ENCODE measurements around the gene MPPED2. TPM values are rescaled to one million over a fixed set of nuclear protein-coding genes. Genes with fewer than 3 reads are reported as not detected.

Gene MPPED2
- total RNA-seq, 1 experiment from 2014 or later: not detected

GRCh38 chr11:30454111-30454510 is 132.0 kb downstream of the MPPED2 start:
- H3K9me2 ChIP-seq (ENCODE audit: insufficient read depth): no peaks in the 10 kb centered on the region
- POLR2A ChIA-PET: no interaction called here
- H3K9me3 ChIP-seq (ENCODE audit: control insufficient read depth in 1 of 2, insufficient read depth in 1 of 2, low read depth in 1 of 2, low read length in 2 of 2): no peaks in the 10 kb centered on the region
- intact Hi-C loops (cut with micrococcal nuclease): no loop called here
- no peaks in the 10 kb centered on the region for H3K4me1 ChIP-seq (ENCODE audit: control insufficient read depth in 1 of 2, insufficient read depth in 2 of 2, low read length in 2 of 2)
- no peaks in the 10 kb centered on the region for H3K36me3 ChIP-seq (ENCODE audit: control insufficient read depth in 1 of 2, insufficient read depth in 2 of 2, low read length in 2 of 2)
- H4K20me1 ChIP-seq (ENCODE audit: insufficient read depth): no peaks in the 10 kb centered on the region
- DNase-seq (ENCODE audit: low read depth, low spot score) (no peak), ATAC-seq (no peak)
- CTCF ChIA-PET: no interaction called here
- BruUV-seq (replicated peaks): no TSS peak
- no peak overlapping the region for H3K4me3 ChIP-seq (replicated peaks in 1 of 2; ENCODE audit: low read depth in 1 of 2, low read length in 2 of 2)
- TF ChIP-seq ZFX (IDR thresholded peaks at IDR 0.05) (no peak), JUND (IDR thresholded peaks at IDR 0.05) (no peak), CBX3 (IDR thresholded peaks at IDR 0.05; ENCODE audit: low read depth) (no peak), FOSL1 (IDR thresholded peaks at IDR 0.05; ENCODE audit: low read depth) (no peak), ZNF274 (IDR thresholded peaks at IDR 0.05; ENCODE audit: low read depth, low read length) (no peak), EGR1 (IDR thresholded peaks at IDR 0.05; ENCODE audit: low read depth) (no peak), EZH2 (IDR thresholded peaks at IDR 0.05) (no peak), POLR2AphosphoS5 (IDR thresholded peaks at IDR 0.05; ENCODE audit: low read depth, low read length) (no peak), ELF1 (IDR thresholded peaks at IDR 0.05; ENCODE audit: borderline replicate concordance, low read depth) (no peak), RAD21 (IDR thresholded peaks at IDR 0.05; ENCODE audit: low read depth) (no peak), CEBPB (IDR thresholded peaks at IDR 0.05; ENCODE audit: low read depth) (no peak), SIN3A (IDR thresholded peaks at IDR 0.05; ENCODE audit: low read depth) (no peak), ATF3 (IDR thresholded peaks at IDR 0.05) (no peak), SRF (IDR thresholded peaks at IDR 0.05; ENCODE audit: low read depth) (no peak), TCF7L2 (IDR thresholded peaks at IDR 0.05; ENCODE audit: borderline replicate concordance, extremely low read depth, insufficient read depth, insufficient read length) (no peak), MAX (IDR thresholded peaks at IDR 0.05) (no peak)
- TF ChIP-seq, protein P1, sequence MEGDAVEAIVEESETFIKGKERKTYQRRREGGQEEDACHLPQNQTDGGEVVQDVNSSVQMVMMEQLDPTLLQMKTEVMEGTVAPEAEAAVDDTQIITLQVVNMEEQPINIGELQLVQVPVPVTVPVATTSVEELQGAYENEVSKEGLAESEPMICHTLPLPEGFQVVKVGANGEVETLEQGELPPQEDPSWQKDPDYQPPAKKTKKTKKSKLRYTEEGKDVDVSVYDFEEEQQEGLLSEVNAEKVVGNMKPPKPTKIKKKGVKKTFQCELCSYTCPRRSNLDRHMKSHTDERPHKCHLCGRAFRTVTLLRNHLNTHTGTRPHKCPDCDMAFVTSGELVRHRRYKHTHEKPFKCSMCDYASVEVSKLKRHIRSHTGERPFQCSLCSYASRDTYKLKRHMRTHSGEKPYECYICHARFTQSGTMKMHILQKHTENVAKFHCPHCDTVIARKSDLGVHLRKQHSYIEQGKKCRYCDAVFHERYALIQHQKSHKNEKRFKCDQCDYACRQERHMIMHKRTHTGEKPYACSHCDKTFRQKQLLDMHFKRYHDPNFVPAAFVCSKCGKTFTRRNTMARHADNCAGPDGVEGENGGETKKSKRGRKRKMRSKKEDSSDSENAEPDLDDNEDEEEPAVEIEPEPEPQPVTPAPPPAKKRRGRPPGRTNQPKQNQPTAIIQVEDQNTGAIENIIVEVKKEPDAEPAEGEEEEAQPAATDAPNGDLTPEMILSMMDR (IDR thresholded peaks at IDR 0.05 in 2 of 3, conservative IDR thresholded peaks at IDR 0.05 in 1 of 3; ENCODE audit: borderline replicate concordance in 1 of 3, insufficient read depth in 1 of 3, low read depth in 2 of 3, low read length in 2 of 3): no peak
- TF ChIP-seq, protein P2, sequence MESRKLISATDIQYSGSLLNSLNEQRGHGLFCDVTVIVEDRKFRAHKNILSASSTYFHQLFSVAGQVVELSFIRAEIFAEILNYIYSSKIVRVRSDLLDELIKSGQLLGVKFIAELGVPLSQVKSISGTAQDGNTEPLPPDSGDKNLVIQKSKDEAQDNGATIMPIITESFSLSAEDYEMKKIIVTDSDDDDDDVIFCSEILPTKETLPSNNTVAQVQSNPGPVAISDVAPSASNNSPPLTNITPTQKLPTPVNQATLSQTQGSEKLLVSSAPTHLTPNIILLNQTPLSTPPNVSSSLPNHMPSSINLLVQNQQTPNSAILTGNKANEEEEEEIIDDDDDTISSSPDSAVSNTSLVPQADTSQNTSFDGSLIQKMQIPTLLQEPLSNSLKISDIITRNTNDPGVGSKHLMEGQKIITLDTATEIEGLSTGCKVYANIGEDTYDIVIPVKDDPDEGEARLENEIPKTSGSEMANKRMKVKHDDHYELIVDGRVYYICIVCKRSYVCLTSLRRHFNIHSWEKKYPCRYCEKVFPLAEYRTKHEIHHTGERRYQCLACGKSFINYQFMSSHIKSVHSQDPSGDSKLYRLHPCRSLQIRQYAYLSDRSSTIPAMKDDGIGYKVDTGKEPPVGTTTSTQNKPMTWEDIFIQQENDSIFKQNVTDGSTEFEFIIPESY (IDR thresholded peaks at IDR 0.05; ENCODE audit: extremely low read depth, insufficient replicate concordance, low read length): no peak
- TF ChIP-seq, protein P3, sequence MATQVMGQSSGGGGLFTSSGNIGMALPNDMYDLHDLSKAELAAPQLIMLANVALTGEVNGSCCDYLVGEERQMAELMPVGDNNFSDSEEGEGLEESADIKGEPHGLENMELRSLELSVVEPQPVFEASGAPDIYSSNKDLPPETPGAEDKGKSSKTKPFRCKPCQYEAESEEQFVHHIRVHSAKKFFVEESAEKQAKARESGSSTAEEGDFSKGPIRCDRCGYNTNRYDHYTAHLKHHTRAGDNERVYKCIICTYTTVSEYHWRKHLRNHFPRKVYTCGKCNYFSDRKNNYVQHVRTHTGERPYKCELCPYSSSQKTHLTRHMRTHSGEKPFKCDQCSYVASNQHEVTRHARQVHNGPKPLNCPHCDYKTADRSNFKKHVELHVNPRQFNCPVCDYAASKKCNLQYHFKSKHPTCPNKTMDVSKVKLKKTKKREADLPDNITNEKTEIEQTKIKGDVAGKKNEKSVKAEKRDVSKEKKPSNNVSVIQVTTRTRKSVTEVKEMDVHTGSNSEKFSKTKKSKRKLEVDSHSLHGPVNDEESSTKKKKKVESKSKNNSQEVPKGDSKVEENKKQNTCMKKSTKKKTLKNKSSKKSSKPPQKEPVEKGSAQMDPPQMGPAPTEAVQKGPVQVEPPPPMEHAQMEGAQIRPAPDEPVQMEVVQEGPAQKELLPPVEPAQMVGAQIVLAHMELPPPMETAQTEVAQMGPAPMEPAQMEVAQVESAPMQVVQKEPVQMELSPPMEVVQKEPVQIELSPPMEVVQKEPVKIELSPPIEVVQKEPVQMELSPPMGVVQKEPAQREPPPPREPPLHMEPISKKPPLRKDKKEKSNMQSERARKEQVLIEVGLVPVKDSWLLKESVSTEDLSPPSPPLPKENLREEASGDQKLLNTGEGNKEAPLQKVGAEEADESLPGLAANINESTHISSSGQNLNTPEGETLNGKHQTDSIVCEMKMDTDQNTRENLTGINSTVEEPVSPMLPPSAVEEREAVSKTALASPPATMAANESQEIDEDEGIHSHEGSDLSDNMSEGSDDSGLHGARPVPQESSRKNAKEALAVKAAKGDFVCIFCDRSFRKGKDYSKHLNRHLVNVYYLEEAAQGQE (IDR thresholded peaks at IDR 0.05; ENCODE audit: low read depth): no peak
- no peak overlapping the region for H2AFZ ChIP-seq (ENCODE audit: low read depth, low read length, poor library complexity, severe bottlenecking)
- H3K79me2 ChIP-seq (ENCODE audit: insufficient read depth, low read length): no peaks in the 10 kb centered on the region
- H3K27ac ChIP-seq (ENCODE audit: low read depth, low read length): no peak overlapping the region
- RAD21 ChIA-PET (ENCODE audit: low non-redundant PET in 1 of 2, low total read pairs in 2 of 2, uncharacterized antibody in 2 of 2, unreplicated experiment in 2 of 2): no interaction called here
- no peak overlapping the region for H3K9ac ChIP-seq (ENCODE audit: low read length)
- H3K27me3 ChIP-seq (ENCODE audit: insufficient read depth, low read length): peaks cover 49% of the 10 kb centered on the region
- no peak overlapping the region for H3K4me2 ChIP-seq (ENCODE audit: low read length)
